DMS53 (cell line): ENCODE results near the gene RAP1B.
"Not testable (repeated sequence)": the region's sequence is repeated elsewhere in the genome, so short reads cannot be mapped to it uniquely, and the experiment has no call there.

Experiments used
- DNase-seq: peaks from one replicate; lab custom pipeline; 2025; lab: John Stamatoyannopoulos, UW

Gene RAP1B

GRCh38 chr12:68633614-68634558 is 23.2 kb downstream of the RAP1B start:
- DNase-seq = no peak

GRCh38 chr12:68636268-68636667 is 25.6 kb downstream of the RAP1B start:
- DNase-seq = peak; percentile 15

GRCh38 chr12:68637439-68637838 is 26.7 kb downstream of the RAP1B start:
- DNase-seq = not testable (repeated sequence)

DNA sequence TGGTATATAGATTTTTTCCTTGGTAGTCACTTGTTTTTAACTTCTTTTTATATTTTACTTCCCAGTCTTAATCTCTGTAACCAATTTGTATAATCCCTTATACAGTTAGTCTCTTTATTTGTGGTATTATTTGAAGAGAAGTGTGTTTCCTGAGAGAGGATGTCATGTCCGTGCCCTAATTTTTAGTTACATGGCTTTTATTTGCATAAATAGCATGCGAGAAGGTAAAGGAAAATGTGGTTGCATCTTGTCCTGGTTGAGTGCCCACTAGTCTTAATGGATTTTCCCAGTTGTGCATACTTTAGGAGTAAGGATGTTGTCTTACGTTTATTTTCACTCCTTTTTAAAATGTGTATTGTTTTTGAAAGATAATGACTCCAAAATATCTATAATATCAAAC is 27.5 kb downstream of the RAP1B start:
- DNase-seq = no peak

GRCh38 chr12:68638721-68639395 is 28.2 kb downstream of the RAP1B start:
- DNase-seq = no peak

GRCh38 chr12:68639396-68639767 is 28.7 kb downstream of the RAP1B start:
- no peak for DNase-seq

DNA sequence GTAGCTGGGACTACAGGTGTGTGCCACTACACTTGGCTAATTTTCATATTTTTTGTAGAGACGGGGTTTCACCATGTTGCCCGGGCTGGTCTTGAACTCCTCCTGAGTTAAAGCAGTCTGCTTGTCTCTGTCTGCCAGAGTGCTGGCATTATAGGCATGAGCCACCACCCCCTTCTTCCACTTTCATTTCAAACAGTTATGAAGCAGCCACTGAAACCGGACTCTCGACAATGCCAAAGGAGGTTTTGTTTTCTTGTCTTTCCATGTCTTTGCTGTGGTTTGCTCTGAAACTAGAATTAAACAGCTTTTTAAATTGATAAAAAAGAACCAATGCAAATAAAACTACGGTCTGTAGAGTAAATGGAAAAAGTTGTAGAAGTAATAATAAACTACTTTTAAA is 30.4 kb downstream of the RAP1B start:
- DNase-seq = no peak

DNA sequence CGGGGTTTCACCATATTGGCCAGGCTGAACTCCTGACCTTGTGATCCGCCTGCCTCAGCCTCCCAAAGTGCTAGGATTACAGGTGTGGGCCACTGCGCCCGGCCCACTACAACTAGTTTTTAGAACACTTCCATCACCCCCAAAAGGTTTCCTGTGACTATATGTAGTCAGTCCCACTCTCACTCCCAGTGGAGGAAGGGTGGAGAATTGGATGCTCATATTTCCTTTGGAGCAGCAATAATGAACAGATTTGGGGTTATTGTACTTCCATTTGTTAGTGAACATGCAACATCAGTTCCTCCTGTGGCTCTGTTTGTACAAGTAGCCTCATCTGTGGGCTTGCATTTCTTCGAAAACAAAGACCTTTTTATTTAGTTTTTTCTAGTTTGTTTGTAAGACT is 35.8 kb downstream of the RAP1B start:
- no peak for DNase-seq

- DNase-seq = no peak
Observed at GRCh38 chr12:68647507-68647906, 36.8 kb downstream of the RAP1B start.

DNA sequence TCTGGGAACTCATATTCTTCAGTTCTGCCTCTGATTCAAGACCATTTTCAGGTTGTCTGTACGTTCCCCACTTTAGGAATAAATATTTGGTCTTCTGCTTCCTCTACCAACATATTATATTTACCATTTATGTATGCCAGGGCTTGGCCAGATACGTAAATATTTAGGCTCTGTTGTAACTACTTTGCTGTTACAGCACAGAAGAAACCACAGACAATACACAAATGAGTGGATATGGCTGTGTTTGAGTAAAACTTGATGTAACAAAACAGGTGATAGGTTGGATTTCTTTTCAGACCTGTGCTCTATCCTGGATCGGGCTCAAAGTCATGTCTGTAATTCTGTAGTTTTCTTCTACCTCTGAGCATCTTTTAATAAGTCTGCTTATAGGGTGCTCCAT is 37.5 kb downstream of the RAP1B start:
- DNase-seq = peak; percentile 20

DNA sequence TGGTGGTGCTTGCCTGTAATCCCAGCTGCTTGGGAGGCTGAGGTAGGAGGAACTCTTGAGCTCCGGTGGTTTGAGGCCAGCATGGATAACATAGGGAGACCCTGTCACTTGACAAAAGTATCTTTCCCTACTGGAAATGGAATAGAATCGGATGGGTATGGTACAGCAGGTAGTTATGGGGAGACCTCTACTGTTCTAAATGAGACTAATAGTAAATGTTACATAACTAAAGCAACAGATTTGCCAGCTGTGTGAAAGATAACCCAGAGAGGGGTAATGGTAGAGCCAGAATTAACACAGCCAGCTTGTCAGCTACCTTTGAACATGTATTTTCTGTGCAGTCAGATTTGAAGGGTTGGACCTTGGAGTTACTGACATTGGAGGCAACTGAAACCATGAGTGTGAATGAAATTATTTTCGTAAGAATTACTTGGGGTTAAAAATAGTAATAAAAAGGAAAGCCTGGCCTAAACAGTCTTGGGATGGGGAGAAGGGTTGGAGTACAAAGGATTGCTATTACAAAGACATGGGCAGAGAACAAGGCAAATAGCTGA is 54.4 kb downstream of the RAP1B start:
- peak; percentile 15 for DNase-seq

DNA sequence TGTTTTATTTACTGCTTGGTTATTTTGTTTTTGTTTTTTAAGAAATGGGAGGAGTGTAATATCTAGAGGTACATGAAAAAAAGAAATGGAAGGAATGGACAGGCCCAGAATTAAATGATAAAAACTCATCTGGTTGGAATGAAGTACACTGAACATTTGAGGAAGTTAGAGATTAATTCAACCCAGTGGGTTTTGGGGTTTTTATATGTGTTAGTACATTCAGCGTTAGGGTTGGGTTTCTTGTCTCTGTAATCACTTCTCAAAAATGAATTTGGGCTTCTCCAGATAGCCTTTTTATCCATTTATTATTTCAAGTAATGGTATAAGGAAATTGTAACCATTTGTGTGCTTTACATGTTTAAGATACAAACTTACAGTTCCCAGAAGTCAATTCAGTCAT is 56.6 kb downstream of the RAP1B start:
- DNase-seq = no peak

DNA sequence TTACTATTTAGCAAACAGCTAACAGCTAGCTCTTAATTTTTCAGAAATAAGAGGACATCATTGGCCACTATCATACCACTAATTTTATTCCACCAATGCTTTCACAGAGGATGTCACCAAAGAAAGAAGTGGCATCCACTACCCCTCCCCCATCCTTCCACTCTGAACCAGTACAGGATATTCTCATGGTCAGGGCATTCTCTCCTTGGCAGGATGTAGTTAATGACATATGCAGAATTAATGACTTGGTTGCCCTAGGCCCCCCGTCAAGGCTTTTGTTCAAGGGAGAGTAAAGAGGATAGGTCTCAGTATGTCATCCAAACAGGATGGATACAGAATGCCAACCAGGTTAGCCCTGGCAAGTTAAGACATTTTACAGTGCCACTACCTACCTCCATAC is 57.2 kb downstream of the RAP1B start:
- no peak for DNase-seq

DNA sequence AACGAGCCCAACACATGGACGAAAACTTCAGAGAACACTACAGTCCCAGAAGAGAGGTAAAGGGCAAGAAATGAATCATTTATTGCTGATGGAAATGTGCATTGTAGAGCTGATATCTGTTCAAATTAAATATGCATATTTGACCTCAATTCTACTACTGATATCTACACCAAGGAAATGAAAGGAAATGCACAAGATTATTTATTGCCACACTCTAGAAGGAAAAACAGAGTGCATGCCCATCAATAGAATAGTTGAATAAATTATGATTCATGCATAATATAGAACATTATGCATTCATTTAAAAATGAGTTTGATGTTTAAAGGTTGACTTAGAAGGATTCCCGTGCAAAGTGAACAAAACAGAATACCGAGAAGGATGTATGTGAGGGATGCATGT is 60.5 kb downstream of the RAP1B start:
- no peak for DNase-seq

DNA sequence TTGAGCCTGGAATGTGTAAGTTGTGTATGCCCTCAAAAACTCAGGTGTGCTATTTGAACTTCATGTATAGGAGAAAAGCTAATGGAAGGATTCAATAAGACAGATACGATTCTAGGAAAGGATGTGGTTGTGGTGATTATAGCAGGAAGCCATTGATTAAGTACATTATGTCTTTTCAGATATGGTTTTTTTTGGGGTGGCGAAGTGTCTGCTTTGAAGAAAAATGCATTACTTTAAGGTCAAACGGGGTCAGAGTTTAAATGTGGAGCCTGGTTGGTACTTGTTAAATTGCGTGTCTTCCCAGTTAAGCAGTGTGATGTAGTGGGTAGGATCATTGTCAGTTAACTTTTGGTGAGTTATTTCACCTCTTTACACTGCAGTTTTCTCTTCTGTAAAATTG is 63.1 kb downstream of the RAP1B start:
- DNase-seq = no peak

DNA sequence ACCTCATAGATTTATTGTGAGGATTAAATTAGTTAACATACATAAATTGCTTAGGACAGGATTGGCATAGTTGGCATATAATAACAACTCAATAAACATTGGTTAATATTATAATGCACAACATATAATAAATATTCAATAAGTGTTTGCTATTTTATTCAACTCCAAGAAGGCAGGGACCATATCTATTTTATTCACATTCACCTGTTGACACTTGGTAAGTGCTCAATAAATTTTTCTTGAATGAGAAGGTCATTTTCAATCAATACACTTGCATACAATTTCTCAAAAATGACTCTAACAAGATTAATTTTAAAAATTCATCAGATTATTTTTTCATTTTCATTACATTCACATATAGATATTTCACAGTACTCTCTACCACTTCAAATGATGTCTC is 63.7 kb downstream of the RAP1B start:
- DNase-seq = no peak

DNA sequence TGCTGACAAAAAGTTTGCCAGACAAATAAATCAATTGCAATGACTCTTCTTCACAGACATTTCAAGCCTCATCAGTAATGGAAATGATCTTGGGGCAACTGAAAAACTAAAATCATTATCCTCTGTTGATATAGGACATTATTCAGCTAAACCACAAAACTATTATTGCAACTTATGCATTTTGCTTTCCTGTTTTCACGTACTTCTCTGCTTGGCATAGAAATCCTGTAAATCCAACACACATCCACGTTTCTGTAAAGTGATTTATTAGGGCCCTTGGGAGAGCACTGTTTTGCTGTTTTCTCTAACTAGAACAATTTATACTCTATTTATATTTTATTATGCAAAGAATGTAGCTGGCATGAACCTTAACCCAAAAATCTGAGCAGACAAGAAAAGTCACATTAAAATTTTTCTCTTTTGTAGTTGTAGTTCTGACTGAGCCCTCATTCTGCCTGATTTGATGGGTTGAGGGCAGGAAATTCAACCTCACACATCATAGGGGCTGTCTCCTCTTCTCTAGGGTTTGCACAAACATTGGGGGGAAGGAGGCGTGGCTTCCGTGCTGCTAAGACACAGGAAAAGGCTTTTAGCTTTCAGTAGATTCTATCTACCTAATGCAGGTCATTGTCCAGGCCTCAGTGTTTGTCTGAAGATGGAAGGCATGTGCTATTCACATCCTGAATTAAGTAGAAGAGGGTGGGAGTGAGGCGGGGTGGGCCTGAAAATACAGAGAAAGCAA is 64.6 kb downstream of the RAP1B start:
- no peak for DNase-seq

GRCh38 chr12:68676854-68677253 is 66.2 kb downstream of the RAP1B start:
- not testable (repeated sequence) for DNase-seq

DNA sequence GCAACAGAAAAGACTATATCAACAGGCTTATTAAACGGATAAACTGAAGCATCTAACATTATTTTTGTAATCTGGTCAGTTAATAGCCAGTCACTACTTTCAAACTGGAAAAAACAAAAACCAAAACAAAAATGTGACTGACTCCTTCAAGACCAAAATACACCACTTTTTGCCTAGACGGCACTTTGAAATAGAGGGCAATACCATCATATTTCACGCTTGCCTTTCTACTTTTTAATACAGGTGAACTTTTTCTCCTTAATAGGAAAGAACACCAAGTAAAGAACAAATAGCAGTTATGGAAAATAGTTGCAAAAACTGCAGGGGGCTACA is 75.5 kb downstream of the RAP1B start:
- no peak for DNase-seq

DNA sequence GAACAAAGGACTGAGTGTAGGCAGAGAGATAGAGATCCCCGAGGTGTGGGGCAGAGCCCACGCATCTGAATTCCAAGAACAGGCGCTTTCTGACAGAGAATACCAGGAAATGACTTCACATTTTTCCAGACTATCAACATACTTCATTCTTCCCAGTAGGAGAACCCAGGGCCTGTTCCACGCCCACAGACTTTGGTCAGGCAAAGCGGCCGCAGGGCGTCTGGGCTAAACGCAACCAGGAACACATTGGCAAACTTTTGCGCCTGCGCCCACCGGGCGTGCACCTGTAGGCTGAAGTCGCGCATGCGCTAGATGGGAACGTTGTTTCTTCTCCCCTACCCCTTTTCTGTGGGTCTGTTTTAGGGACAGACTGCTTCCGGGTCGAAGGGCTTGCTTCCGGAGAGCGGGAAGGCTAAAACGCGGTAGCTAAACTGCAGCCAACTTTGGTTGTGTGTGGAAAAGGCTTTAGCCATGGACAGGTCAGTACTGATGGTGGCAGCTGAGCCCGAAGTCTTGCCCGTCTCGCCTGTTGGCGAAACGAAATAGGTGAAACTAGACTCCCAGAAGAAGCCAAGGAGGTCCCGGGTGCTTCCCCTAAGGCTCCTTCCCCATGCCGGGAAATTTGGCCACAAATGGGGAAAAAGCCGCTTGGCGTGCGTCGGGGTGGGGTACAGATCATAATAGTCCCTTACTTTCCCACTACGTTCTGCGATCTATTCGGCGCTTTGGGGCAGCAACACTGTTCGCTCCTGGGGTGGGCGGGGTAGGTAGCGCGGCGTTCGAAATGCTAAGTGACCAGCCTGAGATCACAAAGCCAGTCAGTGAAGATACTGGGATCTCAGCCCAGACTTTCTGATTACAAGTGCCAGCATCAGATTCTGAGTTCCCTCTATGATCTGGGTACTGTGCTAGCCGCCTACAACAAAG is 76.2 kb downstream of the RAP1B start, which contains the start of gene NUP107:
NUP107 (plus strand) TSS at position 384 of the 927 bp plus-strand sequence; CDS start at position 472, 88 bp downstream.
- peak; percentile 100 for DNase-seq

- no peak for DNase-seq
Observed at GRCh38 chr12:68695454-68695853, 84.8 kb downstream of the RAP1B start.
